Esophagus muscularis mucosa (tissue), 3 donors: ENCODE measurements around the gene ZNF407.

Experiments
- CTCF ChIP-seq, 3 experiments: fragments of 200-600 bp in 2 of 3; fragments of 450-650 bp in 1 of 3; sonication (generic) in 2 of 3; IDR thresholded peaks; one replicate each; pipeline ENCODE4 v1.5.1; 2017 to 2019; ENCODE audit warnings: antibody characterized with exemption in 3 of 3, mild to moderate bottlenecking in 2 of 3, moderate library complexity in 1 of 3
- POLR2A ChIP-seq: fragments of 450-650 bp; IDR thresholded peaks from one replicate; pipeline ENCODE4 v1.6.1; 2017; ENCODE audit warnings: antibody characterized with exemption, moderate library complexity, mild to moderate bottlenecking, low read depth
- POLR2AphosphoS5 ChIP-seq, 2 donors: sonication (generic); formaldehyde crosslinking; IDR thresholded peaks; one replicate each; pipeline ENCODE4 v1.6.1; 2017; ENCODE audit warnings: antibody characterized with exemption in 2 of 2

- TF ChIP-seq CTCF (IDR thresholded peaks at IDR 0.05) (no peak), POLR2AphosphoS5 (IDR thresholded peaks at IDR 0.05) (no peak), POLR2A (no peak)
These were observed 177.6 kb downstream of the ZNF407 start for GRCh38 chr18:74775239-74775638.
